Measurements from ENCODE around the gene CFAP70. TPM values are rescaled to one million over a fixed set of nuclear protein-coding genes. Genes with fewer than 3 reads are reported as not detected.

The CFAP70 gene
- total and polyA plus RNA-seq, 2 of the 8 experiments (the other 6 are each of a cell fraction or from before 2014, with no cell fraction given), result 0.21 to 0.30 TPM

- H3K9ac ChIP-seq (replicated peaks in 1 of 4; ENCODE audit: extremely low read depth in 1 of 4, low read depth in 3 of 4, low read length in 3 of 4), result no peak overlapping the region
- peaks cover 0 to 6% (median 1%) of the 10 kb centered on the region in 4 experiments; a peak in 2 of 8 replicates for H3K36me3 ChIP-seq (ENCODE audit: control insufficient read depth in 2 of 4, insufficient read depth in 4 of 4, low read length in 3 of 4)
- H4K8ac ChIP-seq (ENCODE audit: extremely low read depth, insufficient read depth, low read length), result no peak overlapping the region
- no peak overlapping the region for H3K23ac ChIP-seq (ENCODE audit: insufficient read length)
- H3K23me2 ChIP-seq (ENCODE audit: low read depth, low read length), result no peaks in the 10 kb centered on the region
- no peak overlapping the region for H3K18ac ChIP-seq (ENCODE audit: extremely low read depth, low read length)
- no peak overlapping the region for H2BK120ac ChIP-seq (replicated peaks; ENCODE audit: low read depth, low read length)
- no peaks in the 10 kb centered on the region for H3K79me1 ChIP-seq (ENCODE audit: low read depth, low read length)
- ChIA-PET POLR2A (ENCODE audit: partially characterized antibody) (no interaction called here), CTCF (ENCODE audit: partially characterized antibody) (interaction anchor here (1.6 kb wide), 1 partner anchor 401 kb away, joined by 3 read pairs; no protein-coding TSS in a partner anchor)
- no peak overlapping the region for H2BK15ac ChIP-seq (ENCODE audit: low read length)
- H3K79me2 ChIP-seq (ENCODE audit: control insufficient read depth in 1 of 2, insufficient read depth in 2 of 2, low read length in 2 of 2), result no peaks in the 10 kb centered on the region
- no peak overlapping the region for H3K27ac ChIP-seq (ENCODE audit: low read depth, low read length)
- H3K4me2 ChIP-seq (ENCODE audit: insufficient read depth in 1 of 2, low read depth in 2 of 2, low read length in 2 of 2), result no peak overlapping the region
- H3K56ac ChIP-seq (replicated peaks; ENCODE audit: insufficient read length, low read depth, low read length), result no peak overlapping the region
- no peak overlapping the region for H4K5ac ChIP-seq (ENCODE audit: insufficient read length, low read depth, low read length)
- no peak overlapping the region for H2AK5ac ChIP-seq (ENCODE audit: low read depth, low read length)
- H2AFZ ChIP-seq (ENCODE audit: low read length), result no peak overlapping the region
- no peak overlapping the region for H2BK12ac ChIP-seq (ENCODE audit: low read depth, low read length)
- no peak for TF ChIP-seq SIX5 (IDR thresholded peaks at IDR 0.05; ENCODE audit: low read depth, low read length)
- TF ChIP-seq JUN (IDR thresholded peaks at IDR 0.05; ENCODE audit: low read depth, low read length), result no peak
- no peak for TF ChIP-seq RFX5 (IDR thresholded peaks at IDR 0.05; ENCODE audit: borderline replicate concordance, low read depth, low read length)
- TF ChIP-seq RXRA (IDR thresholded peaks at IDR 0.05; ENCODE audit: insufficient read depth, low read depth, low read length), result no peak
- no peak for TF ChIP-seq CHD2 (IDR thresholded peaks at IDR 0.05; ENCODE audit: low read length)
- TF ChIP-seq BACH1 (IDR thresholded peaks at IDR 0.05; ENCODE audit: low read length), result no peak
- TF ChIP-seq TBP (IDR thresholded peaks at IDR 0.05; ENCODE audit: low read depth, low read length), result no peak
- TF ChIP-seq HDAC2 (IDR thresholded peaks at IDR 0.05; ENCODE audit: borderline replicate concordance in 1 of 2, low read depth in 2 of 2, low read length in 2 of 2), result no peak
- no peak for TF ChIP-seq KDM1A (IDR thresholded peaks at IDR 0.05; ENCODE audit: borderline replicate concordance, low read length)
- H3K9me3 ChIP-seq (ENCODE audit: insufficient read depth in 2 of 2, low read depth in 1 of 2, low read length in 1 of 2), result peaks cover 9 to 13% of the 10 kb centered on the region in 2 experiments
- no peak overlapping the region for H3K4me3 ChIP-seq (ENCODE audit: extremely low read depth in 1 of 4, insufficient read depth in 2 of 4, low read depth in 3 of 4, low read length in 4 of 4)
- FAIRE-seq (no peak), DNase-seq (ENCODE audit: low read depth in 1 of 2, low spot score in 2 of 2) (no peak)
- H3K14ac ChIP-seq (ENCODE audit: insufficient read length), result no peak overlapping the region
- H3K4me1 ChIP-seq (replicated peaks in 1 of 4; ENCODE audit: control insufficient read depth in 3 of 4, insufficient read depth in 4 of 4, low read length in 3 of 4), result no peaks in the 10 kb centered on the region
- no peaks in the 10 kb centered on the region for H4K20me1 ChIP-seq (replicated peaks in 1 of 2; ENCODE audit: control insufficient read depth in 1 of 2, insufficient read depth in 2 of 2, low read length in 2 of 2)
- H3K27me3 ChIP-seq (replicated peaks in 1 of 4; ENCODE audit: control insufficient read depth in 3 of 4, extremely low read depth in 1 of 4, insufficient read depth in 3 of 4, low read length in 3 of 4), result no peaks in the 10 kb centered on the region
- H3K4ac ChIP-seq (replicated peaks; ENCODE audit: insufficient read length, low read depth, low read length), result no peak overlapping the region
- H2BK20ac ChIP-seq (ENCODE audit: low read length), result no peak overlapping the region
- H2BK5ac ChIP-seq (ENCODE audit: low read depth, low read length), result no peak overlapping the region
- WGBS, 2 experiments (ENCODE audit: extremely low coverage in 1 of 2, insufficient coverage in 1 of 2, insufficient read length in 1 of 2, insufficient replicate concordance in 2 of 2, low coverage in 1 of 2, low lambda C conversion rate in 2 of 2, missing lambda C conversion rate in 1 of 2), result 89% methylated on average over 4 of the region's 4 CpGs; no CpG with 5 or more reads in 1 of the 2 experiments
- no peak overlapping the region for H4K91ac ChIP-seq (replicated peaks; ENCODE audit: insufficient read length, low read length)
These were observed 147.4 kb downstream of the CFAP70 start for GRCh38 chr10:73211106-73211811.
